SH-SY5Y (cell line): ENCODE data around the gene LRRC59.

Experiments used
- GATA2 ChIP-seq: IDR thresholded peaks from 2 replicates; pipeline ENCODE4 v1.6.1; 2011; ENCODE audit warnings: mild to moderate bottlenecking, low read depth, low read length
- GATA3 ChIP-seq: IDR thresholded peaks from 2 replicates; pipeline ENCODE4 v1.6.1; 2011; ENCODE audit warnings: low read depth, mild to moderate bottlenecking, low read length, moderate library complexity

DNA sequence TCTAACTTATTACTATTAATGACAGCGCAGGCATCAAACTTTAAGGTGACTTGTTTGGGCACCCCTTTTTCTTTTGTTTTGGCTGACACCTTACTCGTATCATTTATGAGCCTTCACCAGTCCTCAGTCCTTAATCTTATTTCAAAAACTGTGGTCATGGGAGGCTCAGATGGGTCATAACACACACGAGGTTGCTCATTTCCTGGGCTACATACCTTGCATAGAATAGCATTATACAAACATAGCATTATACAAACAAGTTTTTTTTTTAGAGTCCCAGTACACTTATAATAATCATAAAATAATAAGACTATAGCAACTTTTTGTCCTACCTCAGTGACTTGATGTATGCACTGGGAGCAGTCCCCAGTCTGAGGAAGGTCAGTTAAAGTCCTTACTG lies 17.5 kb upstream of the LRRC59 start:
- TF ChIP-seq GATA2 (no peak), GATA3 (no peak)
